ENCODE results near the gene SLC9C2. TPM values are rescaled to one million over a fixed set of nuclear protein-coding genes. Genes with fewer than 3 reads are reported as not detected.

SLC9C2 gene
- total RNA-seq, 3 donors from 2014 or later (not counting 1 experiment from before 2014, with no cell fraction given), result not detected

DNA sequence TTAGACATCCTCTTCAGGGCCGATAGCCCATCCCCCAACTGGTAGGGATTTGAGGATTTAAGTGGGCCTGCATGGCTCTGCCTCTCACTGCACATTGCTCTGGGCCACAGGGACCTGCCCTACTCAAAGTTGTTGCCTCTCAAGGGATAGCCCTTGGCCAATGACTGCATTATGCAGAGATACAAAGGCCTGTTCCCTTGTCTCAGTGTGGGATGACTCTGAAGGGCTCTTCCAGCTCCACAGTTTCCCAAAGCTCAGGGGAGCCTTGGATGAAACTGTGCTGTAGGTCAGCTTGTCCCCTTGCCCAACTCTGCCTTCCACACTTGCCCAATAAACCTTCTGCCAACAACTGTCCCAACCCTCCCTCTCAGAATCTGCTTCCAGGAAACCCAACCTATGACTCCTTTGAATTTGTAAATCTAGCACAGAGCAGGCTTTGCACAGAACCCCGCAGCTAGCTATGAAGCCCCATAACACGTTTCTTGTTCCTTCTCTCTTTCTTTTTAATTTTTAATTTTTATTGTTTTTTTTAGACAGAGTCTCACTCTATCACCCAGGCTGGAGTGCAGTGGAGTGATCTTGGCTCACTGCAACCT lies 42.5 kb downstream of the SLC9C2 start:
- ATAC-seq, result no peak
- no peaks in the 10 kb centered on the region for H3K9me3 ChIP-seq (ENCODE audit: control insufficient read depth, insufficient read depth, low read length)
- H3K27ac ChIP-seq (ENCODE audit: low read length), result no peak overlapping the region
- peaks cover 3 to 13% of the 10 kb centered on the region in 2 donors for H3K27me3 Mint-ChIP-seq (ENCODE audit: low read depth in 2 of 2)
- no peaks in the 10 kb centered on the region for H3K4me1 ChIP-seq (ENCODE audit: control insufficient read depth, insufficient read depth, low read length)
- no peaks in the 10 kb centered on the region for H3K27me3 ChIP-seq (ENCODE audit: control insufficient read depth, insufficient read depth, low read length)
- no peak overlapping the region for H3K4me3 ChIP-seq (ENCODE audit: low read length)
- no peak overlapping the region for H3K27ac Mint-ChIP-seq
- intact Hi-C loops (cut with micrococcal nuclease), result no loop called here
- no peaks in the 10 kb centered on the region for H3K4me1 Mint-ChIP-seq
- H3K36me3 ChIP-seq (ENCODE audit: control insufficient read depth, insufficient read depth, low read length), result no peaks in the 10 kb centered on the region
- H3K4me3 Mint-ChIP-seq, result no peak overlapping the region
- TF ChIP-seq, protein P1, sequence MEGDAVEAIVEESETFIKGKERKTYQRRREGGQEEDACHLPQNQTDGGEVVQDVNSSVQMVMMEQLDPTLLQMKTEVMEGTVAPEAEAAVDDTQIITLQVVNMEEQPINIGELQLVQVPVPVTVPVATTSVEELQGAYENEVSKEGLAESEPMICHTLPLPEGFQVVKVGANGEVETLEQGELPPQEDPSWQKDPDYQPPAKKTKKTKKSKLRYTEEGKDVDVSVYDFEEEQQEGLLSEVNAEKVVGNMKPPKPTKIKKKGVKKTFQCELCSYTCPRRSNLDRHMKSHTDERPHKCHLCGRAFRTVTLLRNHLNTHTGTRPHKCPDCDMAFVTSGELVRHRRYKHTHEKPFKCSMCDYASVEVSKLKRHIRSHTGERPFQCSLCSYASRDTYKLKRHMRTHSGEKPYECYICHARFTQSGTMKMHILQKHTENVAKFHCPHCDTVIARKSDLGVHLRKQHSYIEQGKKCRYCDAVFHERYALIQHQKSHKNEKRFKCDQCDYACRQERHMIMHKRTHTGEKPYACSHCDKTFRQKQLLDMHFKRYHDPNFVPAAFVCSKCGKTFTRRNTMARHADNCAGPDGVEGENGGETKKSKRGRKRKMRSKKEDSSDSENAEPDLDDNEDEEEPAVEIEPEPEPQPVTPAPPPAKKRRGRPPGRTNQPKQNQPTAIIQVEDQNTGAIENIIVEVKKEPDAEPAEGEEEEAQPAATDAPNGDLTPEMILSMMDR (IDR thresholded peaks at IDR 0.05), result no peak
- WGBS (ENCODE audit: insufficient coverage), result 100% methylated on average over 3 of the region's 3 CpGs
- DNase-seq, result no peak
- no peaks in the 10 kb centered on the region for H3K36me3 Mint-ChIP-seq
- no peaks in the 10 kb centered on the region for H3K9me3 Mint-ChIP-seq

GRCh38 chr1:173555651-173556305 lies 47.1 kb downstream of the SLC9C2 start:
- H3K4me3 Mint-ChIP-seq, result no peak overlapping the region
- no peak for DNase-seq
- H3K4me1 Mint-ChIP-seq, result peaks cover 14 to 20% of the 10 kb centered on the region in 2 donors
- H3K4me1 ChIP-seq (ENCODE audit: control insufficient read depth, insufficient read depth, low read length), result peaks cover 7% of the 10 kb centered on the region
- no peaks in the 10 kb centered on the region for H3K27me3 ChIP-seq (ENCODE audit: control insufficient read depth, insufficient read depth, low read length)
- no peaks in the 10 kb centered on the region for H3K36me3 Mint-ChIP-seq
- TF ChIP-seq, protein P1 (IDR thresholded peaks at IDR 0.05), result no peak
- no peak overlapping the region for H3K27ac ChIP-seq (ENCODE audit: low read length)
- intact Hi-C loops (cut with micrococcal nuclease), result no loop called here
- WGBS (ENCODE audit: insufficient coverage), result 72% methylated on average over 3 of the region's 5 CpGs
- H3K9me3 Mint-ChIP-seq, result no peaks in the 10 kb centered on the region
- no peak overlapping the region for H3K27ac Mint-ChIP-seq
- ATAC-seq, result no peak
- no peaks in the 10 kb centered on the region for H3K36me3 ChIP-seq (ENCODE audit: control insufficient read depth, insufficient read depth, low read length)
- H3K27me3 Mint-ChIP-seq (ENCODE audit: low read depth in 2 of 2), result no peaks in the 10 kb centered on the region
- H3K4me3 ChIP-seq (ENCODE audit: low read length), result no peak overlapping the region
- H3K9me3 ChIP-seq (ENCODE audit: control insufficient read depth, insufficient read depth, low read length), result no peaks in the 10 kb centered on the region

- Histone ChIP-seq H3K4me3 (ENCODE audit: low read length) (no peak overlapping the region), H3K27me3 (ENCODE audit: control insufficient read depth, insufficient read depth, low read length) (no peaks in the 10 kb centered on the region), H3K9me3 (ENCODE audit: control insufficient read depth, insufficient read depth, low read length) (no peaks in the 10 kb centered on the region), H3K27ac (ENCODE audit: low read length) (no peak overlapping the region), H3K4me1 (ENCODE audit: control insufficient read depth, insufficient read depth, low read length) (peaks cover 17% of the 10 kb centered on the region), H3K36me3 (ENCODE audit: control insufficient read depth, insufficient read depth, low read length) (no peaks in the 10 kb centered on the region)
- TF ChIP-seq, protein P1 (IDR thresholded peaks at IDR 0.05), result no peak
- Mint-ChIP-seq H3K27ac (no peak overlapping the region), H3K4me1 (peaks cover 22 to 27% of the 10 kb centered on the region in 2 donors), H3K27me3 (ENCODE audit: low read depth in 2 of 2) (no peaks in the 10 kb centered on the region), H3K36me3 (no peaks in the 10 kb centered on the region), H3K4me3 (no peak overlapping the region), H3K9me3 (no peaks in the 10 kb centered on the region)
- intact Hi-C loops (cut with micrococcal nuclease), result no loop called here
- DNase-seq (no peak), ATAC-seq (no peak)
- 93% methylated on average over 4 of the region's 6 CpGs for WGBS (ENCODE audit: insufficient coverage)
Measured at GRCh38 chr1:173554541-173555250, 48.2 kb downstream of the SLC9C2 start.

All from natural killer cell (primary cell).